ENCODE measurements around the gene ZNF580. TPM values are rescaled to one million over a fixed set of nuclear protein-coding genes. Genes with fewer than 3 reads are reported as not detected.

Gene ZNF580
- polyA plus RNA-seq, 1 donor, result 19.9 TPM

DNA sequence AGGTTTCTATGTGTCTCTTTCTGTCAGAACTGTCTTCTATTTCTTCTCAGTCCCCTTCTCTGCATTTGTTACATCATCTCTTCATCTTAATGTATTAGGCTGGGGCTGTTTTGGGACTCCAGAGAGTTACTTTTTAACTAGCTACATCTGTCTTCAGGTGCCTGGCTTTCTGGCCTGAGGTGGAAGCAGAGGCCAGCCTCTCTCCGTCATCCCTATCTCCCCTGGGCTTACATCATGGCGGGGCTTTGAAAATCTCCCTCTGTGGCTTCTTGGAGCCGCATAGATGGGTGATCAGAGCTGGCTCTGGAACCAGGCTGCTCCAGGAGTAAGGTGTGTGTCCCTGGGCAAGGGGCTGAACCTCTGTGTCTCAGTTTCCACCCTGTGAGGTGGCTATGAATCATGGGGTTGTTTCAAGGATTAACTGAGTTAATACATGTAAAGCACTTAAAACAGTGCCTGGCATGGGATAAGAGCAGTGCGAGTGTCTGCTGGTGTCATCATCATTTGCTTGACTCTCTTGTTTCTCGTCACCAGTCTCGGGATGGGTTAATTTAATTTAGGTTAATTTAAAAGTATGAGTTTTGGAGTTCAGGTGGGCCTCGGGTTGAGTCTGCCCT, 36.2 kb downstream of the ZNF580 start:
- DNase-seq (ENCODE audit: low read depth), result no peak

GRCh38 chr19:55677572-55678028, 36.8 kb downstream of the ZNF580 start:
- no peak for DNase-seq (ENCODE audit: low read depth)

GRCh38 chr19:55678121-55678671, 37.4 kb downstream of the ZNF580 start:
- DNase-seq (ENCODE audit: low read depth), result no peak

DNA sequence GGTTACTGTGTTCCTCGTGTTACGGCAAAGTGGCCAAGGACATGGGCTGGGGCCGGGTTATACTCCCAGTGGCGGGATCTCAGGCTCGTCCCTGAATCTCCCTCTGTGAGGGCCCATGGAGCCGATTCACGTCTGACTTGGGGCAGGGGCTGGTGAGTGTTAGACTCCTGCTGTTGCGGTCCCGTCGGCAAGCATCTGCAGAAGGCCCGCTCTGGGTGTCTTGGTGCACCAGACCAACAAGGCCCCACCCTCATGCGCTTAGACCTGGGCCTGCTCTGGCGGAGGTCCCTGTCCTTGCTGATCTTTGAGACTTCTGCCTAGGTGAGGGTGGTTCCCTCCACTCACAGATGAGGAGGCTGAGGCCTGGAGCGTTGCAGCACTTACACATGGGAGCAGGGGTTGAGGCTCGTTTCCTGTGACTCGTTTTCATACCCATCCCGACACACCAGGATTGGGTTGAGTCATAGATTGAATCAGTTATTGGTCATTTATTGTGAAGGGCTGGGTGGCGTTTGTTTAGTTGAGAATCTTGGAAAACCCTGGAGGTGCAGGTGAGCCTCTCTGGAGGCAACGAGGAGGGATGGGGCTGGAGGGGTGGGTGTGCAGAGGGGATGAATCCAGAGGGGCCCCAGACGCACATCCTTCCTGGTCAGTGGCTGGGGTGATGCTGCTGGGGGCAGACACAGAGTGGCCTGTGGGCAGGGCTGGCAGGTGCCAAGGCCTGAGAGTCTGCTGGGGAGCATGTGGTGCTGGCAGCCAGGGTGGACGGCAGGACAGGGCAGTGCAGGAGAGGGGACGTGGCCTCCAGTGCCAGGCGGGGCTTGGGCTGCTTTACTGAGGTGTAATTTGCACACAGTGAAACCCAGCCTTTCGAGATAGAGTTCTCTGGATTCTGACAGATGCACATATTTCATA, 38.8 kb downstream of the ZNF580 start:
- no peak for DNase-seq (ENCODE audit: low read depth)

DNA sequence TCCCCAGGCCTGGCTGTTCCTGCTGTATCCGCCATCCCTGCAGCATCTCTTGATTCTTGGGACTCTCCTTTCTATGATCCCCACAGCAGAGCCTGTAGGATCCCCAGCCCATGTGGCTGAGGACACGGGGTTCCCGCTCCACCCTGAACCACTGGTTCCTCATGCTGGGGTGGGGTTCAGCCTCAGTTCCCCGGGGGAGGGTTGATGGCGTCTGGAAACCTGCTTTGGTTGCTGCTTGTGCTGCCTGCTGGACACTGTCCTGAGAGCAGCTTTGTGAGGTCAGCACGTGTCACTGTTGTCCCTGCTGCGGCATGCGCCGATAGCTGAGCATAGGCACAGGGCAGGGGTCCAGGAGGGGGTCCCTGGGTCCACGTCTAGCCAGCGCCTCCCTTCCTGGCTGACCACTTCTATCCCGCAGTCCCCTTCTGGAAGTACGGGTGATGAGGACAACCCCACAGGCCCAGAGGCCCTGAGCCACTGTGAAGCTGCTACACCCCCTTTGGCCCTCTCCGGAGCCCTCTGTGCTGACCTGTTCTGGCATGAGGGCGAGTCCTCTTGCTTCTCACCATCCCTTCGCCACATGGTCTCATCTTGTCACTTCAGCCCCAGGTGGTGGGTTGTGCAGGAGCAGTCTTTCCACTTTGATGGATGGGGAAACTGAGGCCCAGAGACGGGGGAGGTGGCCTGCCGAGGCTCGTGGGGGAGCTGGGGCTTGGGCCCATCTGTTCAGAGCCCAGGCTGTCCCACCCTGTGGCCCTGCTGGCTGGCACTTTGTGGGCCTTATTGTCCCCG, 39.7 kb downstream of the ZNF580 start:
- DNase-seq (ENCODE audit: low read depth), result no peak

DNA sequence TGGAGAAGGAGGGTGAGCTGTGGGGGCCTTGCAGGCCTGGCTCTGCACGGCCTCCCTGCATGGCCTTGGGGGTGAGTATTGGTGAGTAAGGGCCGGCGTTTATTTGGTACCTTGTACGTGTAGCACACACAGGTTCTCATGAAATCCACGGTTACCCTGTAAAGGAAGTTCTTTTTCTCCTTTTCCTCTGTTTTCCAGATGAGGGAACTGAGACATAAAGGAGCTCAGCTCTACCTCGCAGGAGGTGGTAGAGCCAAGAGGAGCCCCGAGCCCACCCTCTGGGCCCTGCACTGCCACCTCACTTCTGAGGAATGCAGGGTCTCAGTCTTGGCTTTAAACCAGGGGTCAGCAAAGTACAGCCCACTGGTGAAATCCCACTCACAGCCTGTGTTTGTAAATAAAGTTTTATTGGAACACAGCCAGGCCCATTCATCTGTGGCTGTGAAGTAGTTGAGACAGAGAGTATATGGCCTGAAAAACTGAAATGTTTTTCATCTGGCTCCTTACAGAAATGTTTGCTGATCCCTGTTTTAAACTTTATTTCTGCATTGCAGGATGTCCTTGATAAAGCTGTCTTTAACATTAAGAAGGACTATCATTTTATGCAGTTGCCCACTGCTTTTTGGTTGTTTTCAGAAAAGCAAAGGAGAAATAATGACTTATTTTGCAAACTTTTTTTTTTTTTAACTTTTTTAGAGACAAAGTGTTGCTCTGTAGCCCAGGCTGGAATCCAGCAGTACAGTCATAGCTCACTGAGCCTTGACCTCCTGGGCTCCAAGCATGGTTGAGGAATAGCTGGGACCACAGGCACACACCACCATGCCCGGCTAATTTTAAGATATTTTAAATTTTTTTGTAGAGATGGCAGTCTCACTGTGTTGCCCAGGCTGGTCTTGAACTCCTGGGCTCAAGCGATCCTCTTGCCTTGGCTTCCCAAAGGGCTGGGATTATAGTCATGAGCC, 40.6 kb downstream of the ZNF580 start:
- DNase-seq (ENCODE audit: low read depth), result no peak

- DNase-seq (ENCODE audit: low read depth), result no peak
These were observed 42.9 kb downstream of the ZNF580 start for GRCh38 chr19:55683449-55684261.

GRCh38 chr19:55684946-55685681, 44.3 kb downstream of the ZNF580 start:
- no peak for DNase-seq (ENCODE audit: low read depth)

DNA sequence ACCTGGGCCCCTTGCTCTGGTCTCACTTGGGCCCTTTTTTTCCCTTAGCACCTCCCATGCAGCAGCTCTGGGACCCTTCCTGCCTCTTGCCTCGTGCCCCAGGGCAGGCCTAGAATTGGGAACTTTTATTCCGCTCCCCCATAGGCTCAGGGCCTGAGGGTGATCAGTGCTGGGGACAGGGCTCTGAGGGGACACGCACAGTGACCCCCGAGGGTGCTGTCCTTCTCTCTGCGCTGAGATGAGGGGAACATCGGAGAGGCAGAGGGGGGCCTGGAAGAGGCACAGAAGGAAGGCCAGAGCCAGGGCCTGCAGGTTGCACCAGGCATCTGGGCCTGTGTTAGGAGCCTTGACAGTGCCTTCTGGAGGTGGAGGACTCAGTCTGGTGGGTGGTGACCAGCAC, 45.0 kb downstream of the ZNF580 start:
- DNase-seq (ENCODE audit: low read depth), result no peak

GRCh38 chr19:55686311-55687050, 45.7 kb downstream of the ZNF580 start:
- DNase-seq (ENCODE audit: low read depth), result no peak

DNA sequence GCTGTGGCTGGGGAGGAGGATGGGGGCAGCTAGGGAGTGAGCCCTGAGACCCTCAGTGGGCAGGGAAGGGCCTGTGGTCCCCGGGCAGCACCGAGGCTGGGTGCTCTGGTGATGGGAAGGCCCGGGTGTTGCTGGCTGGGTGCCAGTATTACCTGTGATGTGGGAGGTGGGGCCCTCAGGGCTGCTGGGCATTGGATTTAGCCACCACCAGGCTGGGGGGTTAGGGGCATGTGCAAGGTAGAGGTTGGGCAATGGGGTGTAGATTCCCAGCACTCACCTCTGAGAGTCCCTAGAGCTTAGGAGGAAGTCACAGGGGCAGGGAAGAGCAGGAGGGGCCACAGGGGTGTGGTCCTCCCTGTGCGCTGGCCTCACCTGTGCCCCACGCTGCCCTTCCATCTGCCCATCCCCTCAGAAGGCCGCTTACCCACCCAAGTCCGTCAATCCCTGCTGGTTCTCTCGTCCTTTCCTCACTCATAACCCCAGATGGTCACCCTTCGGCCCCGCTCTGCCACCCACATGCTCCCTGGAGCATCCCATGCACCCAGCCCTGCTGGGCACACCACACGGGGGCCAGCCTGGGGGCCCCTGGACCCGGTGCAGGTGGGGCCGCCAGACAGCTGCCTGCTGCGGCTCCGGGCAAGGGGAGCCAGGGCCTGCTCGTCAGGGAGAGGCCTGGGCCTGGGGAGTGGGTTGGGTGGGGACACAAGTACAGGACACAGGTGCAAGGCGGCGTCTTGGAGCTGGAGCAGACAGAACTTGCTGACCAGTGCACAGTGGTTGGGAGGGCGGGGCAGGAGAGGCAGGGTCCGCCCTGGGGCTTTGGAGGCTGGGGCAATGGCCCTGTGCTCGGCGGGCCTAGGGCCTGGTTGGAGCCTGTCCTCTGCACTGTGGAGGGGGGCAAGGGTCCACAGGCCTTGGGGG, 46.7 kb downstream of the ZNF580 start:
- no peak for DNase-seq (ENCODE audit: low read depth)

GRCh38 chr19:55688422-55689218, 47.8 kb downstream of the ZNF580 start:
- no peak for DNase-seq (ENCODE audit: low read depth)

DNA sequence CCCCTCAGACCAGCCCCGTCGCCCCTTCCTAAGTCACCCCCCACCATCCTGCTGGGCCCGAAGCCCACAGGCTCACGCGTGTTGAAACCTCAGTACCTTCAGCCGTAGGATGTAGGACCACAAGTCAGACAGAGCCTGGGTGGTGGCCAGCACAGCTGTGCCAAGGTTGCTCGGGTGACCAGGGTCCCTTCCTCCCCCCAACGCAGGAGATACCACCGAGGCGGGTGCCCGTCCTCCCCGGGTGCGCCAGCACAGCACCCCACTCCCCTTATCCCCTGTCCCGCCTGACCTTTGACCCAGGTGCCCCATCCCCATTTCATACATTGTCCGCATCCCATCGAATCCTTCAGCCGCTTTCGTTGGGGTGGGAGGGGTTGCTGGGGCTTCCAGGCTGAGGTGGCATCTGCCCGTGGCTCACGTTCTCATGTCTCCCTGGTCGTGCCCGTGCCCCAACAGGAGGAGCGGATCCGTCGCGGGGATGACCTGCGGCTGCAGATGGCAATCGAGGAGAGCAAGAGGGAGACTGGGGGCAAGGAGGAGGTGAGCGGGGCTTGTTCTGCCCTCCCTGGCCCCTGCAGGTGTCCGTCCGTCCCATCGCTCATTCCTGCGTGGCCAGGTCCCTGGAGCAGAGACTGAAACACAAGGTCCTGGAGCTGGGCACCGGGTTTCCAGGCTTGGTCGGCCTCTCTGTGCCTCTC, 48.8 kb downstream of the ZNF580 start:
- DNase-seq (ENCODE audit: low read depth), result no peak

- no peak for DNase-seq (ENCODE audit: low read depth)
These were observed 49.4 kb downstream of the ZNF580 start for GRCh38 chr19:55690109-55690768.
